SW 1271 (cell line): ENCODE measurements around the gene LRRC8D.

Experiments used
- DNase-seq, 2 experiments: peaks; one replicate each; lab custom pipeline; 2025; lab: John Stamatoyannopoulos, UW

LRRC8D gene

GRCh38 chr1:89941110-89941766 is 120.4 kb downstream of the LRRC8D start:
- DNase-seq, result no peak

- DNase-seq, result no peak
These were observed 121.2 kb downstream of the LRRC8D start for GRCh38 chr1:89942014-89942413.

GRCh38 chr1:89942825-89943658 is 122.2 kb downstream of the LRRC8D start:
- DNase-seq, result no peak

GRCh38 chr1:89943846-89944781 is 123.3 kb downstream of the LRRC8D start:
- no peak for DNase-seq

- no peak for DNase-seq
These were observed 125.1 kb downstream of the LRRC8D start for GRCh38 chr1:89945852-89946476.

GRCh38 chr1:89946532-89946931 is 125.7 kb downstream of the LRRC8D start:
- DNase-seq, result no peak

- no peak for DNase-seq
These were observed 128.0 kb downstream of the LRRC8D start for GRCh38 chr1:89948722-89949345.

- DNase-seq, result no peak
These were observed 129.3 kb downstream of the LRRC8D start for GRCh38 chr1:89949991-89950624.

GRCh38 chr1:89950703-89951102 is 129.9 kb downstream of the LRRC8D start:
- no peak for DNase-seq

- no peak for DNase-seq
These were observed 131.2 kb downstream of the LRRC8D start for GRCh38 chr1:89951766-89952604.

GRCh38 chr1:89952605-89953130 is 131.8 kb downstream of the LRRC8D start:
- DNase-seq, result no peak

- peak; percentile 41 to 69 for DNase-seq
These were observed 132.3 kb downstream of the LRRC8D start for GRCh38 chr1:89953131-89953626.

GRCh38 chr1:89953929-89954328 is 133.1 kb downstream of the LRRC8D start:
- no peak for DNase-seq

- DNase-seq, result no peak
These were observed 133.6 kb downstream of the LRRC8D start for GRCh38 chr1:89954401-89954800.

- DNase-seq, result no peak
These were observed 134.7 kb downstream of the LRRC8D start for GRCh38 chr1:89955311-89956205.

GRCh38 chr1:89957107-89957506 is 136.3 kb downstream of the LRRC8D start:
- no peak for DNase-seq

GRCh38 chr1:89958851-89959654 is 138.2 kb downstream of the LRRC8D start:
- no peak for DNase-seq

GRCh38 chr1:89959719-89960118 is 138.9 kb downstream of the LRRC8D start:
- no peak for DNase-seq
